Left lung (tissue), 10 donors: Measurements from ENCODE around the gene SET. TPM values are rescaled to one million over a fixed set of nuclear protein-coding genes. Genes with fewer than 3 reads are reported as not detected.

Experiments used
- ATAC-seq: fragments of 200-7000 bp; cut with Tn5 transposase; one replicate; pipeline ENCODE4 v1.9.1; 2020; ENCODE audit warnings: moderate library complexity
- DNase-seq, 4 donors: peaks; one replicate each; pipeline ENCODE4 v3.0.0-alpha.2; 2013 to 2020
- H3K27ac ChIP-seq, 2 donors: fragments of 200-600 bp; sonication (generic) in 1 of 2; one replicate each; pipeline versions ENCODE4 v1.5.0 to v1.8.0; 2020 to 2021
- H3K27me3 ChIP-seq, 2 donors: fragments of 200-600 bp; sonication (generic) in 1 of 2; one replicate each; pipeline versions ENCODE4 v1.5.0 to v1.8.0; 2020 to 2021
- H3K36me3 ChIP-seq, 2 donors: fragments of 200-600 bp; sonication (generic) in 1 of 2; one replicate each; pipeline versions ENCODE4 v1.5.0 to v1.8.0; 2020 to 2021
- H3K4me1 ChIP-seq, 2 donors: fragments of 200-600 bp; one replicate each; pipeline ENCODE4 v1.8.0; 2021
- H3K4me3 ChIP-seq, 2 donors: fragments of 200-600 bp; sonication (generic) in 1 of 2; one replicate each; pipeline versions ENCODE4 v1.5.0 to v1.8.0; 2020 to 2021; ENCODE audit warnings: mild to moderate bottlenecking in 1 of 2
- H3K9me3 ChIP-seq, 2 donors: fragments of 200-600 bp; sonication (generic) in 1 of 2; one replicate each; pipeline versions ENCODE4 v1.5.0 to v1.8.0; 2020 to 2021
- intact Hi-C, 2 donors: fragments of 100-400 bp; cut with DNase I; formaldehyde crosslinking; loops; one replicate each; pipeline versions ENCODE4 v1.11.2 to v1.14.2; 2022
- polyA plus RNA-seq, 6 donors: library from polyadenylated mRNA; unstranded; fragments of 120-200 nt; gene quantifications; one replicate each; pipeline ENCODE4 v1.2.1, GENCODE V29; 2013; ENCODE audit not compliant: insufficient read length in 6 of 6
- total RNA-seq, 2 donors: library from RNA; stranded (reverse); fragmentation: NEBNext Ultra II Directional; extraction: Animal tissue kit (Norgen Biotek cat#: 25700); gene quantifications; one replicate each; pipeline ENCODE4 v1.2.1, GENCODE V29; 2021
- TF ChIP-seq, protein P1 (sequence below), 2 donors: fragments of 200-600 bp; sonication (generic) in 1 of 2; IDR thresholded peaks; one replicate each; pipeline versions ENCODE4 v1.5.0 to v1.8.0; 2021; ENCODE audit warnings: antibody characterized with exemption in 2 of 2
- donor health status: DM: no; HTN: yes; CAD: no.
- donor health status: DM: no; HTN: no; CAD: no.

The SET gene
- total and polyA plus RNA-seq, 8 donors = 249 to 615 (median 536) TPM

DNA sequence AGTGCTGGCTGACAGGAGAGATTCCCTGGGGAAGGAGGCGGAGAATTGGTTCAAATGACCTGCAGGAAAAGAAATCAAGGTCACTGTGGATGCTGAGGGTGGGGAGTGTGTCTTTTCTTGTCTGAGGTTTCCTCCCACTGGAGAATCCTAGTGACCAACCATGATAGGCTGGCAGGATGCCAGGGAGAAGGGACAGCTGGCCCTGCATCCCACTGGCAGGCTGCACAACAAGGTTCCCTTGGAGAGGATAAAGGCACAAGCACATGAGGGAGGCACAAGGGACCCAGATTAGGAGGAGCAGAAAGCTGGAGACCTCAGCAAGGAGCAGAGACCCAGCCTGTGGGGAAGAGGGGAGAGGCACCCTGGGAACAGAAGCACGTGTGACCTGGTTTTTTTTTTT, 46.4 kb downstream of the SET start:
- ATAC-seq (no peak), DNase-seq (no peak)
- Histone ChIP-seq H3K27ac (no peak overlapping the region), H3K4me1 (no peaks in the 10 kb centered on the region), H3K27me3 (no peaks in the 10 kb centered on the region), H3K36me3 (peaks cover 0 to 58% of the 10 kb centered on the region in 2 donors), H3K4me3 (no peak overlapping the region), H3K9me3 (no peaks in the 10 kb centered on the region)
- intact Hi-C loops = no loop called here
- TF ChIP-seq, protein P1, sequence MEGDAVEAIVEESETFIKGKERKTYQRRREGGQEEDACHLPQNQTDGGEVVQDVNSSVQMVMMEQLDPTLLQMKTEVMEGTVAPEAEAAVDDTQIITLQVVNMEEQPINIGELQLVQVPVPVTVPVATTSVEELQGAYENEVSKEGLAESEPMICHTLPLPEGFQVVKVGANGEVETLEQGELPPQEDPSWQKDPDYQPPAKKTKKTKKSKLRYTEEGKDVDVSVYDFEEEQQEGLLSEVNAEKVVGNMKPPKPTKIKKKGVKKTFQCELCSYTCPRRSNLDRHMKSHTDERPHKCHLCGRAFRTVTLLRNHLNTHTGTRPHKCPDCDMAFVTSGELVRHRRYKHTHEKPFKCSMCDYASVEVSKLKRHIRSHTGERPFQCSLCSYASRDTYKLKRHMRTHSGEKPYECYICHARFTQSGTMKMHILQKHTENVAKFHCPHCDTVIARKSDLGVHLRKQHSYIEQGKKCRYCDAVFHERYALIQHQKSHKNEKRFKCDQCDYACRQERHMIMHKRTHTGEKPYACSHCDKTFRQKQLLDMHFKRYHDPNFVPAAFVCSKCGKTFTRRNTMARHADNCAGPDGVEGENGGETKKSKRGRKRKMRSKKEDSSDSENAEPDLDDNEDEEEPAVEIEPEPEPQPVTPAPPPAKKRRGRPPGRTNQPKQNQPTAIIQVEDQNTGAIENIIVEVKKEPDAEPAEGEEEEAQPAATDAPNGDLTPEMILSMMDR (IDR thresholded peaks at IDR 0.05) = no peak

DNA sequence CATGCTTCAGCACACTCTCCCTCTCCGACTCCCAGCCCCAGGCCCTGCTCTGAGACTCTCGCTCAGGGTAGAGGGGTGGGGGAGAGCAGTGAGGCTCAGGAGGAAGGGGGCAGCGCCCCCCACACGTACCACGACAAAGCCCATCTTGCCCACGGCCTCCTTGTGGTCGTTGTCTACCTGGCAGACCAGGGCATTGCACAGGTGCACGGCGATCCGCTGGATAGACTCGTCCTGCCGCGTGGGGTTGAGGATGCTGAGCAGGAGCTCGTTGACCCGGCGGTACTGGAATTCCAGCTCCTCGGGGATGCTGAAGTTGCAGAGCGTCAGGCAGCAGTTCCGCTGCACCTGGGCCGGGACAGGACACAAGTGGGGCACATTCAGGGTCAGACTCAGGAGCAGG, 53.4 kb downstream of the SET start:
- ATAC-seq = no peak
- Histone ChIP-seq H3K36me3 (peaks cover 0 to 42% of the 10 kb centered on the region in 2 donors), H3K4me1 (no peaks in the 10 kb centered on the region), H3K4me3 (no peak overlapping the region), H3K9me3 (no peaks in the 10 kb centered on the region), H3K27me3 (no peaks in the 10 kb centered on the region), H3K27ac (no peak overlapping the region)
- intact Hi-C loops = no loop called here
- DNase-seq = no peak
- TF ChIP-seq, protein P1 (IDR thresholded peaks at IDR 0.05) = no peak

DNA sequence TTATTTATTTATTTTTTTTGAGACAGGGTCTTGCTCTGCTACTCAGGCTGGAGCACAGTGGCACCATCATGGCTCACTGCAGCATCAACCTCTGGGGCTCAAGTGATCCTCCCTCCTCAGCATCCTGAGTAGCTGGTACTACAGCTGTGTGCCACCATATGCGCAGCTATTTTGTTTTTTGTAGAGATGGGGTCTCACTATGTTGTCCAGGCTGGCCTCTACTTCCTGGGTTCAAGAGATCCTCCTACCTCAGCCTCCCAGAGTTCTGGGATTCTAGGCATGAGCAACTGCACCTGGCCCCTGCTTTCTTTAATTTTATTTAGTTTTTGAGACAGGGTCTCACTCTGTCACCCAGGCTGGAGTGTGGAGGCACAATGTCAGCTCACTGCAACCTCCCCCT, 54.4 kb downstream of the SET start:
- intact Hi-C loops = no loop called here
- ATAC-seq (no peak), DNase-seq (no peak)
- H3K27ac ChIP-seq = no peak overlapping the region
- H3K4me1 ChIP-seq = no peaks in the 10 kb centered on the region
- peaks cover 0 to 50% of the 10 kb centered on the region in 2 donors for H3K36me3 ChIP-seq
- H3K4me3 ChIP-seq = no peak overlapping the region
- no peaks in the 10 kb centered on the region for H3K9me3 ChIP-seq
- no peaks in the 10 kb centered on the region for H3K27me3 ChIP-seq
- TF ChIP-seq, protein P1 (IDR thresholded peaks at IDR 0.05) = no peak

Other genes starting within 250 kb of the SET start
- 10 to 100 TPM; 21.0 to 21.1 TPM for gene ODF2, start 233.2 kb upstream of the SET start, total RNA-seq
- gene ODF2, start 233.2 kb upstream of the SET start, polyA plus RNA-seq = 10 to 100 TPM; 56.7 to 70.3 (median 63.4) TPM
- 10 to 100 TPM; 21.6 to 27.8 TPM for gene GLE1, start 184.5 kb upstream of the SET start, total RNA-seq
- gene GLE1, start 184.5 kb upstream of the SET start, polyA plus RNA-seq = 10 to 100 TPM; 27.8 to 31.8 (median 30.0) TPM
- 100 to 1,000 TPM; 329 to 404 TPM for gene SPTAN1, start 136.6 kb upstream of the SET start, total RNA-seq
- gene SPTAN1, start 136.6 kb upstream of the SET start, polyA plus RNA-seq = 100 to 1,000 TPM; 288 to 357 (median 320) TPM
- gene DYNC2I2, start 32.4 kb upstream of the SET start, total RNA-seq = 10 to 100 TPM; 52.7 to 55.4 TPM
- gene DYNC2I2, start 32.4 kb upstream of the SET start, polyA plus RNA-seq = 10 to 100 TPM; 45.2 to 51.9 (median 48.6) TPM
- gene PKN3, start 13.3 kb downstream of the SET start, total RNA-seq = 10 to 100 TPM; 11.8 to 15.9 TPM
- gene PKN3, start 13.3 kb downstream of the SET start, polyA plus RNA-seq = 10 to 100 TPM; 11.8 to 18.0 (median 14.4) TPM
- gene ZDHHC12, start 34.9 kb downstream of the SET start, total RNA-seq = 10 to 100 TPM; 42.2 to 48.9 TPM
- 10 to 100 TPM; 10.8 to 13.3 (median 11.3) TPM for gene ZDHHC12, start 34.9 kb downstream of the SET start, polyA plus RNA-seq
- 10 to 100 TPM; 29.7 to 37.3 TPM for gene ZER1, start 82.7 kb downstream of the SET start, total RNA-seq
- gene ZER1, start 82.7 kb downstream of the SET start, polyA plus RNA-seq = 10 to 100 TPM; 26.7 to 33.4 (median 29.1) TPM
- 10 to 100 TPM; 21.3 to 23.0 TPM for gene TBC1D13, start 98.0 kb downstream of the SET start, total RNA-seq
- 10 to 100 TPM; 22.5 to 30.7 (median 30.0) TPM for gene TBC1D13, start 98.0 kb downstream of the SET start, polyA plus RNA-seq
- 10 to 100 TPM; 22.8 to 24.7 TPM for gene ENDOG, start 129.3 kb downstream of the SET start, total RNA-seq
- gene ENDOG, start 129.3 kb downstream of the SET start, polyA plus RNA-seq = 1 to 10 TPM; 2.4 to 7.4 (median 5.4) TPM
- 10 to 100 TPM; 40.5 to 49.3 TPM for gene SPOUT1, start 140.6 kb downstream of the SET start, total RNA-seq
- 10 to 100 TPM; 28.0 to 43.2 (median 32.0) TPM for gene SPOUT1, start 140.6 kb downstream of the SET start, polyA plus RNA-seq
- 1 to 10 TPM; 6.2 to 7.4 TPM for gene KYAT1, start 192.7 kb downstream of the SET start, total RNA-seq
- gene KYAT1, start 192.7 kb downstream of the SET start, polyA plus RNA-seq = 1 to 10 TPM; 6.2 to 9.6 (median 7.3) TPM
- 10 to 100 TPM; 61.9 to 70.6 TPM for gene LRRC8A, start 192.9 kb downstream of the SET start, total RNA-seq
- gene LRRC8A, start 192.9 kb downstream of the SET start, polyA plus RNA-seq = 10 to 100 TPM; 24.6 to 32.9 (median 28.2) TPM
- gene PHYHD1, start 231.8 kb downstream of the SET start, total RNA-seq = 10 to 100 TPM; 32.6 to 49.4 TPM
- 10 to 100 TPM; 34.8 to 51.7 (median 41.0) TPM for gene PHYHD1, start 231.8 kb downstream of the SET start, polyA plus RNA-seq